ENCODE data around the gene SHOX. TPM values are rescaled to one million over a fixed set of nuclear protein-coding genes. Genes with fewer than 3 reads are reported as not detected.

Gene SHOX
- total RNA-seq, 1 experiment from 2014 or later, result not detected

- Mint-ChIP-seq H3K36me3 (ENCODE audit: insufficient read depth, unreplicated experiment) (no peaks in the 10 kb centered on the region), H3K27ac (ENCODE audit: unreplicated experiment) (no peak overlapping the region), H3K27me3 (ENCODE audit: insufficient read depth, unreplicated experiment) (no peaks in the 10 kb centered on the region), H3K9me3 (ENCODE audit: unreplicated experiment) (no peaks in the 10 kb centered on the region), H3K4me3 (ENCODE audit: unreplicated experiment) (no peak overlapping the region), H3K4me1 (ENCODE audit: low read depth, unreplicated experiment) (no peaks in the 10 kb centered on the region)
- ChIA-PET POLR2A (no interaction called here), CTCF (no interaction called here)
- H3K4me3 ChIP-seq (ENCODE audit: low read depth, low read length), result no peak overlapping the region
- DNase-seq, result no peak
- no TSS peak for BruUV-seq (replicated peaks)
- TF ChIP-seq, protein P1, sequence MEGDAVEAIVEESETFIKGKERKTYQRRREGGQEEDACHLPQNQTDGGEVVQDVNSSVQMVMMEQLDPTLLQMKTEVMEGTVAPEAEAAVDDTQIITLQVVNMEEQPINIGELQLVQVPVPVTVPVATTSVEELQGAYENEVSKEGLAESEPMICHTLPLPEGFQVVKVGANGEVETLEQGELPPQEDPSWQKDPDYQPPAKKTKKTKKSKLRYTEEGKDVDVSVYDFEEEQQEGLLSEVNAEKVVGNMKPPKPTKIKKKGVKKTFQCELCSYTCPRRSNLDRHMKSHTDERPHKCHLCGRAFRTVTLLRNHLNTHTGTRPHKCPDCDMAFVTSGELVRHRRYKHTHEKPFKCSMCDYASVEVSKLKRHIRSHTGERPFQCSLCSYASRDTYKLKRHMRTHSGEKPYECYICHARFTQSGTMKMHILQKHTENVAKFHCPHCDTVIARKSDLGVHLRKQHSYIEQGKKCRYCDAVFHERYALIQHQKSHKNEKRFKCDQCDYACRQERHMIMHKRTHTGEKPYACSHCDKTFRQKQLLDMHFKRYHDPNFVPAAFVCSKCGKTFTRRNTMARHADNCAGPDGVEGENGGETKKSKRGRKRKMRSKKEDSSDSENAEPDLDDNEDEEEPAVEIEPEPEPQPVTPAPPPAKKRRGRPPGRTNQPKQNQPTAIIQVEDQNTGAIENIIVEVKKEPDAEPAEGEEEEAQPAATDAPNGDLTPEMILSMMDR (IDR thresholded peaks at IDR 0.05; ENCODE audit: insufficient read depth in 1 of 2, low read depth in 1 of 2, low read length in 1 of 2, severe bottlenecking in 1 of 2, unreplicated experiment in 1 of 2), result no peak
- no peaks in the 10 kb centered on the region for H3K36me3 ChIP-seq (ENCODE audit: control insufficient read depth, insufficient read depth, low read length)
- no peaks in the 10 kb centered on the region for H3K9me3 ChIP-seq
- intact Hi-C loops (cut with micrococcal nuclease; ENCODE audit: unreplicated experiment), result no loop called here
- H3K4me1 ChIP-seq, result no peaks in the 10 kb centered on the region
- H3K27me3 ChIP-seq (replicated peaks; ENCODE audit: control insufficient read depth, insufficient read depth, low read length), result no peaks in the 10 kb centered on the region
These were observed 8.0 kb downstream of the SHOX start for GRCh38 chrX:638482-639131.

DNA sequence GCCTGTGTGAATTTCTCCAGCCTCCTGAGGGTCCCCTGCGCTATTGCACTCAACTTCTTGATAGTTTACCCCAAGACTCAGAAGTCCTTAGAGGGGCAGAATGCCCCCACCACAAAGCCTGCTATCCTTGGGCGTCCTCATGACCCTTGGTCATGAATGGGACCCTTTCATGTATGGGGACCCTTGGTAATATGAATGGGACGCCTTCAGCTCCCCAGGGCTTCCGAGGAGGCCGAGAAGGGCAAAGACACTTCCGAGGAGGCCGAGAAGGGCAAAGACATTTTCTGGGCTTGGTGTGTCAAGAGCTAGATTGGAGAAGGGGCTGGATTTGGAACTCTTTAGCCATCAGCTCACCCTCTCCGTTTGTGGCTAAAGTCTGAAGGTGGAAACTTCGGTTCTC, 8.6 kb downstream of the SHOX start:
- H3K4me3 Mint-ChIP-seq (ENCODE audit: unreplicated experiment), result no peak overlapping the region
- DNase-seq, result no peak
- H3K4me1 ChIP-seq, result no peaks in the 10 kb centered on the region
- intact Hi-C loops (cut with micrococcal nuclease; ENCODE audit: unreplicated experiment), result no loop called here
- POLR2A ChIA-PET, result no interaction called here
- TF ChIP-seq, protein P1 (IDR thresholded peaks at IDR 0.05; ENCODE audit: insufficient read depth in 1 of 2, low read depth in 1 of 2, low read length in 1 of 2, severe bottlenecking in 1 of 2, unreplicated experiment in 1 of 2), result no peak
- H3K27ac Mint-ChIP-seq (ENCODE audit: unreplicated experiment), result no peak overlapping the region
- no peaks in the 10 kb centered on the region for H3K4me1 Mint-ChIP-seq (ENCODE audit: low read depth, unreplicated experiment)
- no peaks in the 10 kb centered on the region for H3K9me3 Mint-ChIP-seq (ENCODE audit: unreplicated experiment)
- BruUV-seq (replicated peaks), result no TSS peak
- no peaks in the 10 kb centered on the region for H3K27me3 Mint-ChIP-seq (ENCODE audit: insufficient read depth, unreplicated experiment)
- no peaks in the 10 kb centered on the region for H3K36me3 ChIP-seq (ENCODE audit: control insufficient read depth, insufficient read depth, low read length)
- no peak overlapping the region for H3K4me3 ChIP-seq (ENCODE audit: low read depth, low read length)
- no peaks in the 10 kb centered on the region for H3K9me3 ChIP-seq
- no peaks in the 10 kb centered on the region for H3K36me3 Mint-ChIP-seq (ENCODE audit: insufficient read depth, unreplicated experiment)
- no peaks in the 10 kb centered on the region for H3K27me3 ChIP-seq (replicated peaks; ENCODE audit: control insufficient read depth, insufficient read depth, low read length)
- CTCF ChIA-PET, result no interaction called here

DNA sequence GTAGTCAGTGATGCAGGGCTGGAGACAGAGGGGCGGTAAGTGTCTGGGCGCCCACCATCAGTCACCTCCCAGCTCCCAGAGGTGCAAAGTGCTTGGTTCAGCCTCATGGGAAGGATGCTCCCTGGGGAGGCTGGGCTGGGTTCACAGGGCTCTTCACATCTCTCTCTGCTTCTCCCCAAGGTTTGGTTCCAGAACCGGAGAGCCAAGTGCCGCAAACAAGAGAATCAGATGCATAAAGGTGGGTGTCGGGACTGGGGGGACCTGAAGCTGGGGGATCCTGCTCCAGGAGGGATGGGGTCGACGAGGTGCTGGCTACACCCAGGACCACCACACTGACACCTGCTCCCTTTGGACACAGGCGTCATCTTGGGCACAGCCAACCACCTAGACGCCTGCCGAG, 10.1 kb downstream of the SHOX start:
- TF ChIP-seq, protein P1 (IDR thresholded peaks at IDR 0.05; ENCODE audit: insufficient read depth in 1 of 2, low read depth in 1 of 2, low read length in 1 of 2, severe bottlenecking in 1 of 2, unreplicated experiment in 1 of 2), result no peak
- intact Hi-C loops (cut with micrococcal nuclease; ENCODE audit: unreplicated experiment), result no loop called here
- no peak for DNase-seq
- no peaks in the 10 kb centered on the region for H3K4me1 ChIP-seq
- no peaks in the 10 kb centered on the region for H3K36me3 ChIP-seq (ENCODE audit: control insufficient read depth, insufficient read depth, low read length)
- POLR2A ChIA-PET, result no interaction called here
- Mint-ChIP-seq H3K27me3 (ENCODE audit: insufficient read depth, unreplicated experiment) (peaks cover 3% of the 10 kb centered on the region), H3K4me1 (ENCODE audit: low read depth, unreplicated experiment) (no peaks in the 10 kb centered on the region), H3K36me3 (ENCODE audit: insufficient read depth, unreplicated experiment) (no peaks in the 10 kb centered on the region), H3K9me3 (ENCODE audit: unreplicated experiment) (no peaks in the 10 kb centered on the region), H3K4me3 (ENCODE audit: unreplicated experiment) (no peak overlapping the region), H3K27ac (ENCODE audit: unreplicated experiment) (no peak overlapping the region)
- no peak overlapping the region for H3K4me3 ChIP-seq (ENCODE audit: low read depth, low read length)
- no TSS peak for BruUV-seq (replicated peaks)
- CTCF ChIA-PET, result no interaction called here
- no peaks in the 10 kb centered on the region for H3K9me3 ChIP-seq
- no peaks in the 10 kb centered on the region for H3K27me3 ChIP-seq (replicated peaks; ENCODE audit: control insufficient read depth, insufficient read depth, low read length)

Measured in Caco-2 (cell line).